HG03354 (cell line): Measurements from ENCODE around the gene DVL2.
A peak's percentile ranks its signal among the peaks of the same experiment; 100 is the strongest.

Experiments used
- ATAC-seq: cut with Tn5 transposase; IDR thresholded peaks from one replicate; pipeline ENCODE4 v1.9.1; 2021; ENCODE audit warnings: mild to moderate bottlenecking; ENCODE audit not compliant: unreplicated experiment, poor library complexity, severe bottlenecking

The DVL2 gene

DNA sequence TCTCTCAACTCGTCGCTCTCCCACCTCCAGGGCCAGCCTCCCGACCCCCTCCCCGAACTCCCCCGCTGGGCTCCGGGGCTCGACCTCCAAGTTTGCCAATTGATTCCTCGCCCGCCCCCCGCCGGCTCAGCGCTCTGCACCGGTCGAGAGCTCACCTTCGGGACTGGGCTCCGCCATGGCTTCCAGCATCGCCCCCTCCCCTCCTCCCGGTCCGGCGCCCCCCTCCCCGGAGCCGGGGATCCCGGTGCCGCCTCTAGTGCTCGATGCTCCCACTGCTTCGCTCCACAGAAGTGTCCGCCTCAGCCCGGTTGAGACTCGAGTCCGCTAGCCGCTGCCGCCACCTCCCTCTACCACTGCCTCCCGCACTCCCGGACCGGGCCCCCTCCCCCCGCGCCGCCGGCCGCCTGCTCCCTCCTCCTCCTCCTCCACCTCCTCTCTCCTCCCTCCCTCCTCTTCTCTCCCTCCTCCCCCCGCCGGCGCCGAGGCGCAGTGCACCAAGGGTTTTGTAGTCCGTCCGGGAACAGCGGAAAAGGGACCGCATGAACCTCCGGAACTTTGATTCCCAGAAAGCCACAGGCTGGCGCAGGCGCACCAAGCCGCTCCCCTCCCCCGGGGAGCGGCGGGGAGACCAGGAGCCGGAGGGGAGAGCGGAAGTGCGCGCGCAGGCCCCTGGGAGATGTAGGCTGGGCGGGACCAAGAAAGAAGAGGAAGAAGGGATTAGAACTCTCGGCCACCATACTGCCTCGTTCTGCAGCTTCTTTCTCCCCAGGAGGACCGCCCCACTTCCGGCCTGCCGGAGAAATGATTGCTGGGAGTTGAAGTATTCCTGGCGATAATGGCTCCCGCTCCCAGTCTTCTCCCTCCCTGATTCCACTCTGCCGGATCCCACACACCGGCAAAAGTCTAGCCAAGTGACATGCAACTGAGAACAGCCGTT lies 5.0 kb upstream of the DVL2 start, which contains the start of gene PHF23:
Gene PHF23 (minus strand): TSS at position 367 of the 937 bp plus-strand sequence. CDS start 178 bp downstream, at position 189.
- ATAC-seq: peak; percentile 56

DNA sequence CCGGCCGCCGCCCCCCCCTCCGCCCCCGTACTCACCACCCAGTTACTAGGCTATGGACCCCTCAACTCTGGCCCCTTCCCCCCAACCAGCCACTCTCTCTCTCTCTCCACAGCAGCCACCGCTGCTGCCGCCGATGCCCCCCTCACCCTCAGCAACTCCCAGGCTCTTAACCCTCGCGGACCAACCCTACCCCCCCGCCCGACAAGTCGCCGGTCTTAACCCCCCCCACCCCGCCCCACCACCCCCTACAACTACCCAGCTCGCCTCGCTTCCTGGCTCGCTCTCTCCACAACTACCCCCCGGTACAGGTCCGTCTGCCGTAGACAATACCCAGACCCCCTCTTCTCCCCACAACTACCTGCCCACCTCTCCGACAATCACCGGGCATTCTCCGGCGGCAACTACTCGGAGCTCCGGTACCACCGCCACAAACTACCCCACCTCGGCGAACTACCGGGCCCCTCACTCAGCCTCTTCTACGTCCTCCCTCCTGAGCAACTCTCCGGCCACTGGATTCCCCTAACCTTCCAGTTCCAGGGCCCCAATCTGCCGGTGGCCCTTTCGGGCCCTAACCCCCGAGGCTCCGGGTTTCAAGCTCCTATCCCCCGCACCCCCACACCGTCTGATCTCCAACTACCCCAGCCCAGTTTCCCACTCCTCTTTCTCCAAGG lies 4.2 kb upstream of the DVL2 start:
- no peak for ATAC-seq

DNA sequence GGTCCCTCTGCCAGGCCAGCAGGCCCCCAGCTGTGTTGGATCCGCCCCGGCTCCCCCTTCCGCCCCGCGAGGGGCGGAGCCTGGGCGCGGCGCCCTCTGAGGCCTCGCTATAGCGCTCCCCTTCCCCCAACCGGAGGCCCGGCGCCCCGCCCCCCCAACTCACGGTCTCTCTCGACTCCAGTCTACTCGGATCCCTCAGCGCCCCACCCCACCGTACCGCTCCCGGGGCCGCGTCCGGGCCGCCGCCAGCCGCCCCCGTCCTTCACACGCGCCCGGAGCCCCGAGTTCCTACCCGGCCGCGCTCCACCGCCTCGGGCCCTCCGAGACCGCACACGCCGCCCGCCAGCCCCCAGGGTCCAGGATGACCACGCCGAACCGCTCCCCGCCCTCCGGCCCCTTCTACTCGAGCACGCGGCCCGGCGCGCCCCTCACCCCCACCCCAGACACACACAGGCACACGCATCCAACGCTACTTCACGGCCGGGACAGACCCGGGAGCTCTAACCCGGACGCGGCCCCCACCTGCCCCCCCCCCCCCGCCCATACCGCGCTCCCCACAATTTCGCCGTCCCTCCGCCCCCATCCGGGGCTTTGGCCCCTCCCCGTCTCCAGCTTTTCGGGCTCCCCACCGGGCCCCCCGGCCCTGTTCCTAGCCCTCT lies 3.6 kb upstream of the DVL2 start:
- no peak for ATAC-seq

DNA sequence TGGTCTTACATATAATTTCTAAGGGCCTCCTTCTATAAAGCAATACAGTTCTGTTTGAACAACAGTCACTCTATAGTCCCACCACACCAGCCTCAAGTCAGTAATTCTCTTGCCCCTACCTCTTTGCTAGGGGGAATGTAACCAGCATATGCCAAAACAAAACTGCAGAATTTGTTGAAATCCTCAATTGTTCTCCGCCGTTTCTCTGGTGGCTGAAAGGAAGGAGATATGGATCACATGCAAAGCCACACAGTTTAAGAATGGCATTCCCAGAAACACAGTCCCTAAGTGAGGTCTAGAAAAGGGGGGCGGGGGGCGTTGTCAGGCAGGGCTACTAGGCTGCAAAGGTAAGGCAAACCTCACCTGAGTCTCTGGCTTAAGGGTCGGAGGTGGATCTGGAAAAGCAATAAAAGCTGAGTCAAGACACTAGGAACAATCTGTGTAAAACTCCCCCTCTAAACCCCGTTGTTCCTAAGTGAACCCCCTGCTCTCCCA lies 3.0 kb upstream of the DVL2 start:
- no peak for ATAC-seq

DNA sequence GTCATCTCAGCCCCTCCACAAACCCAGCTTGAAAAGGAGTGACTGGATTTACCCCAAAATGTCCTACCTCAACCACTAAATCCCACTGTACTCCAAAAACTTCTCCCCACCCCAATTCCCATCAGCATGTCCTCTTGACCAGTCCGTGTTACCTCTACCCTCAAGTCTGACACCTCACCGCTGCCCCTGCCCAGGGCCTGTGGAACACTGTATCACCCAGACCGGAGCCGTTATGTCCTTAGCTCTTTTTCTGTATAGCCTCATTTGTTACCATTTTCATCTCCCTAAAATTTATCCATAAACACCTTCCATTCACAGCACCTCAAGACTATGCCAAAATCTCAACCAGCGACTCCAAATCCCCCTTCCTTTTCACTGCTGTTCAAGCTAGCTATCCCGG lies 2.5 kb upstream of the DVL2 start:
- ATAC-seq: no peak

DNA sequence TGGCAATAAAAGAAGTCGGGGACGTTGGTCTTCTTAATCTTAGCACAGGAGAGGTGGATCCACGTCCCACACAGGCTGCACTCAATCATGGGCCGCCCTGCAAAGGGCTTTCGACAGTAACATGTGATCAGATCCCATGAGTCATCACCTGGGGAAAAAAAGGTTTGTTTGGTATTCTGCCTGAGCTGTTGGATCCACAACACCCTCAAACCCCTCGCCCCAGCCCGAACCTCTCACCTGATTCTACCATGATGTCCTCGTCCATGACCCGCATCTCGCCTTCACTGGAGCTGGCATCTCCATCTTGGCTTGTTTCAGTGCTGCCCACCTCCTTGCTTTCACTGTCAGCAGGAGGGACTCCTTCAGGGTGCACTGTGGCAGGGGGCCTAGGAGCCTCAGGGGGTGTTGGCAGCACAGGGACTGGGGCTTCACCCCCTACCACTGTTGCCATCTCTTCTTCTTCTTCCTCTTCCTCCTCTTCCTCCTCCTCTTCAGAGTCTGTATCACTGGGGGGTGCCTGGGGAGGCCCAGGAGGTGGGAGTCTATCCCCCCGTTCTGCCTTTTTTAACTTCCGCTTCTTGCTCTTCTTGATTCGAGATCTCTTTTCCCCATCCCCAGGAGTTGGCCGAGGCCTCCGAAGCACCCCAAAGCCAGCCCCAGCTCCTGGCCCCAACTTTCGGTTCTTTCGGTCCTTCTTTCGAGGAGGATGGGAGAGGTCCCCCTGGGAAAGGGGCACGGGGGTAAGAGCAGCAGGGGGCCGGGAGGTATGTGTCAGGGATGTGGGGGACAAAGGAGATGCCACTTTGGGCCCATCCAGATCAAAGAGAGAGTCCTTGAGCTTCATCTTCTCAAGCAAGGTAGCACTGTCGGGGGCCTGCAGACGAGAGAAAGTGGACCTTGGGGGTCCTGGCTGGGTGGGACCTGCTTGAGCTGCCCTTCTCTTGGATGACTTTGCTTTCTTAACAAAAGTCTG lies 1.7 kb upstream of the DVL2 start:
- ATAC-seq: no peak

DNA sequence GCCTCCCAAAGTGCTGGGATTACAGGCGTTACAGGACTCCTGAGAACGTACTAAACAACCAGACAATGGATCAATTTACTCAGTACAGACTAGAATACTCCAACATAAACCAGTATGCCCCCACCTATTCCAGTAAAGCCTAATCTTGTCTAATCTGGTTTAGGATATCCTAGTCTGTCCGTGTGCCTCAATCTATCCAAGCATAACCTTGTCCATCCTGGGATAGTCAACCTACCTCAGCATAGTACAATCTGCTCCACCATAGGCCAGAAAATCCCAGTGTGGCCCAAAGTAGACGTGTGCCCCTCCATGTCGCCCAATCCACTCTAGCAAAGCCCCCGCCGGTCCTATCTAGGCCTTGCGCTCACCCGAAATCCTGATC lies 625 bp downstream of the DVL2 start:
- ATAC-seq: no peak

DNA sequence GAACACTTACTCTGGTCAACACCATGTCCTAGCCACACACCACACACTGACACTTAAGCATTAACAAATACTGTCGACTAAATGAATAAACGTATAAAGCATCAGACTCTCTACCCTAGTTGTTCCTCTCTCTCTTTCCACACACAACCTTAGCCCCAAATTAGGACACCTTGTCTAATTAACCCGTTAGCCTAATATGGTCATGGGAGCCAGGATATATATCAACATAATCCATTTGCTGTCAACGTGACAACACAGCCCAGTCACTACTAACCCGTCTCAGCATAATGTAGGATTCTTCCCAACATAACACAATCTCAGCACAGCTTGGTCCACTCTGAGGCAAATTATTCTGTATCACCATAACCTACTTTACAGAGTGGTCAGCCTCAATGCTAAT lies 2.2 kb downstream of the DVL2 start:
- no peak for ATAC-seq

DNA sequence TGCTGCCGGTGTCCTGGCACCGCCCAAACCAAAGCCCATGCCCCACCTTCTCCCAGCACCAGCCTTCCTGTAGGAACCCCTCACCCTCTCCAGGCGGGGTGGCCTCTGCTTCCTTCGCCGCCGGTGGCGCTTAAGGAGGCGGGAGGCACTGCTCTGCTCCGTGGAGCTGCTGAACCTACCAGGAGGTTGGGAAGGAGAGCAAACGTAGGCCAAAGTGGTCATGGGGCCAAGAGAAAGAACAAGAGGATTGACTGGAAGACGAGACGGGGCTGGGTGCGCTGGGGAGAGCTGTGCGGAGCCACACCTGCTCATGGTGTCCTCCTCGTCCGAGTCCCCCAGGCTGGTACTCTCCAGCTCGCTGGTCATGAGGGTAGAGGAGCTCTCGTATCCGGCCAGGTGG lies 4.8 kb downstream of the DVL2 start:
- no peak for ATAC-seq

DNA sequence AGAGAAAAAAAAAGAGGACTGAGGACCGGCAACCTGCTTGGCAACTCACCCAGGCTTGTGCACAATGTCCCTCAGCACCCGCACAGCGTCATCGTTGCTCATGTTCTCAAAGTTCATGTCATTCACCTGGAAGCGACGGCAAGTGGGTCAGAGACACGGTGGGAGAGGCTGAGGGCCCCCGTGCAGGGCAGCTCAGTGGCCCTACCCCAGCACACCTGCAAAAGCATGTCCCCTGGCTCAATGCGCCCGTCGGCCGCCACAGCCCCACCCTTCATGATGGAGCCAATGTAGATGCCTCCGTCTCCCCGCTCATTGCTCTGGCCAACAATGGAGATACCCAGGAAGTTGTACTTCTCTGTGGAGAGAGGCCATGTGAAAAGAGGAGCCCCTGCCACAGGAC lies 5.4 kb downstream of the DVL2 start:
- ATAC-seq: no peak

DNA sequence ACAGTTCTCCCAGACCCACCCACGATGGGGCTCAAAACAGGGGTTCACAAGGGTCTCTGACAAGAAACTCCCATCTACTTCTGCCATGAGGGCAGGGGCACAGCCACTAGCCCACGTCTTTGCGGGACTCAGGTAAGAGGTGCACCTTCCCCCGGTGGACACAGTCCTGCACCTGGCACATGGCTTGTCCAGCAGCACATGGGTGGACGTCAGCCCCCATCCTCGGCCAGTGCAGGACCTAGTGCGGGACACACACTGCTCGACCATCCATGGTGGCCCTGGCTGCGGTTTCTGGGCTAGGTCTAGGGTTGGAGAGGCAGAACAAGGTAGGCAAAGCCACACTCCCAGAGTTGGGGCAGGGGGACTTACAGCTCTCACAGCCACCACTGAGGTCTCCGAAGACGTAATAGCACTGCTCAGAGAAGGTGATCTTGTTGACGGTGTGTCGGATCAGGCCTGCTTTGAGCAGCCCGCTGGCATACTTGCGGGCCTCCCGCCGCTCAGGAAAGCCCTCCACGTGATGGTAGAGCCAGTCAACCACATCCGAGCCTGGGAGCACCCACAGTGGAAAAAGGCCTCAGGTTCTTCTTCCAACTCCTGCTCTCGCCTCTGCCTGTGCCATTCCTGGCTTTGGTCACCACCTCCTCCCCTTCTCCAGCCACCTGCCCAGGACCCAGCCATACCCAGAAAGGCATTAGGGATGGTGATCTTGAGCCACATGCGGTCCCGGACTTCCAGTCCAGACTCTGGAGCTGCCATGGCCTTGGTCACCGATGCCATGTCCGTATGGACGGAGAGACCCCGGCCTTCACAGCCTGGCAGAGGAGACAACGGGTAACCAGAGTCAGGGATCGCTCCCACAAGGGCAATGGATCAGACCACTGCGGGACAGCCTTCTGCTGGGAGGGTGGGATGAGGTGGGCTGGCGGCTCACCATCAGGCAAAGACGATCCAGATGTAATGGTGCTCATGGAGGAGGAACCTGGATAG lies 7.3 kb downstream of the DVL2 start:
- ATAC-seq: no peak

DNA sequence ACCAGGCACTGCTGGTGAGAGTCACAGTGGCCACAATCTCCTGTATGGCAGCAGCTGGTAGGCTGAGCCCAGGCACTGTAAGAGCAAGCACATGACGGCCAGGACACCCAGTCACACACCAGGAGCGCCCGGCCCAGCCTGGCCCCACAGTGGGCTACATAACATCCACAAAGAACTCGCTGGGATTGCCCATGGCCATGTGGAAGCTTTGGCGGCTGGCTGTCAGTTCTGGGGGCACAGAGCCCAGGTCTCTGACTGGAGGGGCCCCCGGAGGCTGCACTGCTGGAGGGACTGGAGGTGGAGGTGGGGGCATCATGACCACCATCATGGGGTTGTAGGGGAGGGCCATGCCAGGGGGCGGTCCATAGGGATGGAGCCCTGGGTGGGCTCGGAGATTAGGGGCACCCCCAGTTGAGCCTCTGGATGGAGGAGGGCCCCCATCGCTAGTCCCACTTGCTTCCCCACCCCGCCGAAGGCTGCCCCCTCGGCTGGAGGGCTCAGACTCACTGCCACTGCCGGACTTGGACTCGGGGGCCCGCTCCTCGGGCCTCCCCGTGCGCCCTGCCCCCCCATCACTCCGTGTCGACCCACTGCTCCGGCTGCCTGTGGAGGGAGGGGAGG lies 8.5 kb downstream of the DVL2 start:
- no peak for ATAC-seq

DNA sequence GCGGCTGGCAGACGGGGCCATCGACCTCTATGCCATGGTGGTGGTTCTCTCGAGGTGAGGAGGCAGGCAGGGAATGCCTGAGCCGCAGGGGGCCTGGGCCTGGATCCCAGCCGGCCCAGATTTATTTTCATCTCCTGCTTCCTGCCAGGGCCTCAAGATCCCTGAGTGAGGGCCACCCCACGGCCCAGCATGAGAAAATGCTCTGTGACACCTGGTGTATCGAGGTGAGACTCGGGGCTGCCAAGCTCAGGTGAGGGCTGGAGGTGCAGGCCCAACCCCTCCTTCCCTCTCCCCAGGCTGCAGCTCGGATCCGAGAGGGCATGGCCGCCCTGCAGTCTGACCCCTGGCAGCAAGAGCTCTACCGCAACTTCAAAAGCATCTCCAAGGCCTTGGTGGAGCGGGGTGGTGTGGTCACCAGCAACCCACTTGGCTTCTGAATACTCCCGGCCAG lies 9.6 kb downstream of the DVL2 start:
- no peak for ATAC-seq

DNA sequence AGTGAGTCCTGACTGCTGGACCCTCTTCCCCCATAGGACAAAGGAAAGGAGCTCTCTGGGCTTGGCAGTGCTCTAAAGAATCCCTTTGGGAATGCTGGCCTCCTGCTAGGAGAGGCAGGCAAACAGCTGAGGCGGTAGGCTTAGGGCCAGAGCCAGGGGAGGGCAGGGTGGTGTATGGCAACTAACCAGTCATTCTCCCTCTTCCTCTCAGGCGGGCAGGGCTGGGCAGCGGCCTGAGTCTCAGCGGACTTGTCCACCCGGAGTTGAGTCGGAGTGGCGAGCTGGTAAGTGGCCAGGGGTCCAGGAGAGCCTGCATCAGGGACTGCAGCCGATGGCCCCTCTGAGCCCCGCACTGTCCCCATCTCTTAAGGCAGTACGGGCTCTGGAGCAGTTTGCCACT lies 10.2 kb downstream of the DVL2 start:
- no peak for ATAC-seq

DNA sequence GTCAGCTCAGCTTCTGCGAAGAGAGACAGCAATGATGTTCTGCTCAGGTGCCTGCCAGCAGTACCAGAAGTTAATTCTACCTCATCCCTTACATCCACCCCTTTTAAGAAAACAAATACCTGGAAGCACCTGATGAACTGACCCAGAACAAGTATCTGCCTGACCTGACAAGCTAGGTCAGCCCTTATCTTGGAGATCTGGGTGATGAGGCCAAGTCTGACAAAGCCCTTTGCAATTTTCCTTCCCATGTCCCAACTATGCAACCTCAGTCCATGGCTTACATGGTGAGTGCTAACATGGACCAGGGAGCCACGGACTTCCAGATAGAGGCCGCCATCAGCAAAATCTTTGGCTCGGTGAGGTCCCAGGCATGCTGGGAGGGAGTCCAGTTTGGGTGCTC lies 10.9 kb downstream of the DVL2 start:
- no peak for ATAC-seq

DNA sequence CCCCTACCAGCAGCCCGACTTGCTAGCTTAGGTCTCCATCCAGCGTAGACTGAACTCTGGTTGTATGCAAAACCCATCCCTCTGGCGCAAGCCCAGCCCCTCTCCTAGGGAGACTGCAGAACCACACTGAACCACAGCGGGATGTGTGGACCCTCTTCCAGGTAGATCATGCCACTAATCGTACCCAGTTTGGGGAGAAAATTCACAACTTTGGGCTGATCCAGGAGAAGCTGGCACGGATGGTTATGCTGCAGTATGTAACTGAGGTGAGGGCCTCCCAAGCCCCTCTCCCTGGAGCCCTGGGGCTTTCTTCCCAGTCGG lies 11.4 kb downstream of the DVL2 start:
- ATAC-seq: no peak

DNA sequence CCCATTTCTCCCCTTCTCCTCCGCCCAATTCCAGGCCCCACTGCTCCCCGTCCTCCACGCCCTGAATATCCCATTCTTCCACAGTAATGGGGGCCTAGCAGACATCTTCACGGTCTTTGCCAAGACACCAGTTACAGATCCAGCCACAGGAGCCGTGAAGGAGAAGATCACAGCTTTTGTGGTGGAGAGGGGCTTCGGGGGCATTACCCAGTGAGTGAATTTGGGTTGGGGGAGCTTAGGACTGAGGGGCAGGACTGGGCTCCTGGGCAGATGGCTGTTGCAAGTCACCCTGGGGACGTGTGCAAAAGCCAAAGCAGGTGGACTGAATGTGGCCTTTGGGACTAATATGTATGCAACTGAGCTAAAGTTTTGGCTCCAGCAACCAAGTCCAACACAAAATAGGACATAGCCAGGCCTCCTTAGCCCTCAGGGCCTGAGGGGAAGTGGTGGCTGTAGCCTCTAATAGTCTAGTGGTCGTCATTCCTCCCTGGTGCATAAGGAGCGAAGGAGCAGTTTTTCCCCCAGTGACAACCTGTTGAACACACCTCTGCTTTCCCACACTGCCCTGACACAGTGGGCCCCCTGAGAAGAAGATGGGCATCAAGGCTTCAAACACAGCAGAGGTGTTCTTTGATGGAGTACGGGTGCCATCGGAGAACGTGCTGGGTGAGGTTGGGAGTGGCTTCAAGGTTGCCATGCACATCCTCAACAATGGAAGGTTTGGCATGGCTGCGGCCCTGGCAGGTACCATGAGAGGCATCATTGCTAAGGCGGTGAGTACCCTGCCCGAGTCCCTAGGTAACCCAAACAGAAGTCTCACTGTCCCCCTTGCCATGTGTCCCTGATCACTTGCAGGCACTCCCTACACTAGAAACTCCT lies 12.0 kb downstream of the DVL2 start:
- ATAC-seq: no peak
